Ishikawa (cell line): Measurements from ENCODE around the gene MRPL27.

Experiments used
- CEBPB ChIP-seq: IDR thresholded peaks from 2 replicates; pipeline ENCODE4 v1.6.1; 2012
- CREB1 ChIP-seq: IDR thresholded peaks from 2 replicates; pipeline ENCODE4 v1.6.1; 2012; ENCODE audit warnings: low read depth
- EGR1 ChIP-seq: IDR thresholded peaks from 2 replicates; pipeline ENCODE4 v1.6.1; 2012
- EP300 ChIP-seq: IDR thresholded peaks from 2 replicates; pipeline ENCODE4 v1.6.1; 2012; ENCODE audit warnings: borderline replicate concordance
- FOXM1 ChIP-seq: IDR thresholded peaks from 2 replicates; pipeline ENCODE4 v1.6.1; 2012; ENCODE audit warnings: low read depth, borderline replicate concordance
- NFIC ChIP-seq: IDR thresholded peaks from 2 replicates; pipeline ENCODE4 v1.6.1; 2012
- RAD21 ChIP-seq: IDR thresholded peaks from 2 replicates; pipeline ENCODE4 v1.6.1; 2012; ENCODE audit warnings: low read depth
- REST ChIP-seq: IDR thresholded peaks from 2 replicates; pipeline ENCODE4 v1.6.1; 2012; ENCODE audit warnings: low read depth, mild to moderate bottlenecking
- TAF1 ChIP-seq: IDR thresholded peaks from 2 replicates; pipeline ENCODE4 v1.6.1; 2012; ENCODE audit warnings: low read depth, mild to moderate bottlenecking
- TCF12 ChIP-seq: IDR thresholded peaks from 2 replicates; pipeline ENCODE4 v1.6.1; 2012; ENCODE audit warnings: low read depth
- TEAD4 ChIP-seq: IDR thresholded peaks from 2 replicates; pipeline ENCODE4 v1.6.1; 2012
- USF1 ChIP-seq: IDR thresholded peaks from 2 replicates; pipeline ENCODE4 v1.6.1; 2012
- YY1 ChIP-seq: IDR thresholded peaks from 2 replicates; pipeline ENCODE4 v1.6.1; 2012; ENCODE audit warnings: low read depth
- ZBTB7A ChIP-seq: IDR thresholded peaks from 2 replicates; pipeline ENCODE4 v1.6.1; 2012; ENCODE audit warnings: low read depth
- TF ChIP-seq, protein P1 (sequence below): IDR thresholded peaks from 2 replicates; pipeline ENCODE4 v1.6.1; 2012

The MRPL27 gene

GRCh38 chr17:50344731-50345365 is 28.1 kb downstream of the MRPL27 start:
- TF ChIP-seq EP300 (no peak), CEBPB (no peak), TCF12 (no peak), USF1 (no peak), RAD21 (no peak), ZBTB7A (no peak), FOXM1 (no peak), EGR1 (no peak), TAF1 (no peak), CREB1 (no peak), YY1 (no peak)
- TF ChIP-seq, protein P1, sequence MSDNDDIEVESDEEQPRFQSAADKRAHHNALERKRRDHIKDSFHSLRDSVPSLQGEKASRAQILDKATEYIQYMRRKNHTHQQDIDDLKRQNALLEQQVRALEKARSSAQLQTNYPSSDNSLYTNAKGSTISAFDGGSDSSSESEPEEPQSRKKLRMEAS, result no peak

GRCh38 chr17:50339381-50339780 is 33.6 kb downstream of the MRPL27 start:
- no peak for TF ChIP-seq ZBTB7A
- no peak for TF ChIP-seq NFIC

GRCh38 chr17:50338645-50339044 is 34.3 kb downstream of the MRPL27 start:
- TF ChIP-seq USF1 (no peak), CEBPB (no peak), NFIC (no peak), EGR1 (no peak), CREB1 (no peak), REST (no peak), EP300 (no peak), TCF12 (no peak)
- TF ChIP-seq, protein P1, result no peak

DNA sequence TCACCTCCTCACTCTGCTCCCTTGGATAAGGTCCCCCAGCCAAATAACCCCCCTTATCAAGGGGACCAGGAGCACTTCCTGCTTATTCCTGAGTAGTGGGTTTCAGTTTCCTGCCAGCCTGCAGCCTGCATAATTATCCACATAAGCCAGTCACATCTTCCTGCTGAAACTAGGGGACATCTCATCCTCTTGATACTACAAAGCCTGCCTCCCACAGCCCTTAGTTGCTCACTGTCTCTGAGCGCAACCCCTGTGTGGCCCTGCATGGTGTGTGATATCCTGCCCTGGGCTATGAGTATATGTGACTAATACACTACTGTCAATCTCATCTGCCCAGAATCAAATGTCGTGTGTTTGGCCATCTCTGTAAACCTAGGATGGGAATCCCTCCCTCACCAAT is 35.0 kb downstream of the MRPL27 start:
- TF ChIP-seq, protein P1, result no peak
- TF ChIP-seq YY1, result no peak
- no peak for TF ChIP-seq TAF1
- TF ChIP-seq NFIC, result no peak
- TF ChIP-seq EP300, result no peak
- no peak for TF ChIP-seq TCF12
- no peak for TF ChIP-seq RAD21
- no peak for TF ChIP-seq FOXM1
- TF ChIP-seq USF1, result no peak
- no peak for TF ChIP-seq TEAD4
- TF ChIP-seq EGR1, result no peak
- no peak for TF ChIP-seq REST

DNA sequence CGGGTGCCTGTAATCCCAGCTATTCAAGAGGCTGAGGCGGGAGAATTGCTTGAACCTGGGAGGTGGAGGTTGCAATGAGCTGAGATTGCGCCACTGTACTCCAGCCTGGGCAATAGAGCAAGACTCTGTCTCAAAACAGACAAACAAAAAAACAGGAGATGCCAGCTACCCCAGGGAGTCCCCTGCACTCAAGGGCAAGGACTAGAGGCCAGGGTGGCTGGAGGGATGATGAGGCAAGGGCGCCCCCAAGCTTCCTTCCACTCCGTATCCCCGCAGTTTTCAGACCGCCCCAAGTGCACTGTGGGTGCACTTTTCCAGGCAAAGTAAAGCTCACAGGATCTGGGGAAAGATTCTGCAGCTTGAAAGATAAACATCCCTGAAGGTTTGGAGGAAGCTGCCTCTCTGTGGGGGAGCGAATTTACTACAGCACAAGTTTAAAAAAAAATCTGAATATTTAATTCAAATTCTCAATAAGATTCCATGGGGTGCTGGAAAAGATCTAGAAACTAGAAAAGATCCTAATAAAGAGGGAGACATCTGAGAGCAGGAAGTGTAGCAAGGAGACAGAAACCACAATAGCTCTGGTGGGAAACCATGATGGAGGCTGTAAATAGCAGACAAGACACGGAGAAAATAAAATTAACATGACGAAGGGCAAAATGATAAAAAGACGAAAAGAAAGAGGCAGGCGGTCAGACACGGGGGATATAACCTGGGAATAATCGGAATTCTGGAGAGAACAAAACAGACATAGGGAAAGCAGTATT is 39.5 kb downstream of the MRPL27 start:
- TF ChIP-seq RAD21, result peak; percentile 41; the same call in 1 of the 2 replicates

GRCh38 chr17:50332196-50332595 is 40.8 kb downstream of the MRPL27 start:
- TF ChIP-seq USF1, result no peak
- TF ChIP-seq TCF12, result no peak
- no peak for TF ChIP-seq CREB1
- no peak for TF ChIP-seq TEAD4
- TF ChIP-seq EP300, result no peak
- TF ChIP-seq FOXM1, result no peak
- TF ChIP-seq CEBPB, result no peak
- no peak for TF ChIP-seq RAD21
- TF ChIP-seq YY1, result no peak
- TF ChIP-seq REST, result no peak
- no peak for TF ChIP-seq NFIC
- TF ChIP-seq EGR1, result no peak
